IMR-90 (cell line): ENCODE results near the gene CAGE1. TPM values are rescaled to one million over a fixed set of nuclear protein-coding genes. Genes with fewer than 3 reads are reported as not detected.

Experiments used
- ATAC-seq: fragments of 200-7000 bp; cut with Tn5 transposase; 2 replicates; pipeline ENCODE4 v1.9.1; 2020; ENCODE audit warnings: low read depth, mild to moderate bottlenecking, moderate library complexity
- BruUV-seq: library from RNA; stranded (reverse); fragments of 400-500 nt; replicated peaks from 2 replicates; lab custom pipeline; 2021; lab: Mats Ljungman, UMichigan
- CTCF ChIA-PET: fragments of 300-600 bp; formaldehyde crosslinking; extraction: SDS; loops from one replicate; lab custom pipeline; 2021; ENCODE audit warnings: antibody characterized with exemption; lab: Yijun Ruan, JAX
- POLR2A ChIA-PET: fragments of 300-600 bp; sonication (Branson Sonifier 250); formaldehyde crosslinking; loops from one replicate; lab custom pipeline; 2022; ENCODE audit warnings: antibody characterized with exemption; ENCODE audit not compliant: unreplicated experiment; lab: Charles Lee
- DNase-seq: peaks from one replicate; pipeline ENCODE4 v3.0.0; 2013
- H2AFZ ChIP-seq: replicated peaks from 2 replicates; pipeline ENCODE3; 2013; ENCODE audit warnings: low read length, mild to moderate bottlenecking; ENCODE audit not compliant: poor library complexity
- H2AK5ac ChIP-seq: 2 replicates; pipeline ENCODE4 v1.6.1; 2013; ENCODE audit warnings: low read depth, low read length, inconsistent platforms
- H2AK9ac ChIP-seq: replicated peaks from 2 replicates; pipeline ENCODE3; 2013; ENCODE audit warnings: mild to moderate bottlenecking, low read depth, low read length, moderate library complexity; ENCODE audit not compliant: poor library complexity
- H2BK120ac ChIP-seq: 2 replicates; pipeline ENCODE4 v1.6.1; 2013; ENCODE audit warnings: low read depth, low read length, inconsistent platforms
- H2BK15ac ChIP-seq: 3 replicates; pipeline ENCODE4 v1.6.1; 2013; ENCODE audit warnings: low read depth, low read length, inconsistent platforms
- H2BK20ac ChIP-seq: 2 replicates; pipeline ENCODE4 v1.6.1; 2013; ENCODE audit warnings: low read depth, mild to moderate bottlenecking, inconsistent platforms, low read length, moderate library complexity
- H2BK5ac ChIP-seq: 2 replicates; pipeline ENCODE4 v1.6.1; 2013; ENCODE audit warnings: mild to moderate bottlenecking, low read depth, low read length, inconsistent platforms; ENCODE audit not compliant: poor library complexity, severe bottlenecking
- H3K14ac ChIP-seq: replicated peaks from 2 replicates; pipeline ENCODE4 v1.6.1; 2013; ENCODE audit warnings: low read depth, low read length, inconsistent platforms
- H3K18ac ChIP-seq: 2 replicates; pipeline ENCODE4 v1.6.1; 2013; ENCODE audit warnings: low read depth, low read length, control low read depth
- H3K23ac ChIP-seq: 2 replicates; pipeline ENCODE4 v1.6.1; 2013; ENCODE audit warnings: low read depth, low read length, inconsistent platforms
- H3K27ac ChIP-seq: 2 replicates; pipeline ENCODE4 v1.5.1; 2013; ENCODE audit warnings: mild to moderate bottlenecking, control low read depth, low read length; ENCODE audit not compliant: insufficient read depth
- H3K27me3 ChIP-seq: 2 replicates; pipeline ENCODE4 v1.6.1; 2013; ENCODE audit warnings: low read length; ENCODE audit not compliant: control insufficient read depth, insufficient read depth
- H3K36me3 ChIP-seq: 2 replicates; pipeline ENCODE4 v1.6.1; 2013; ENCODE audit warnings: low read length, mixed read lengths; ENCODE audit not compliant: control insufficient read depth, insufficient read depth
- H3K4ac ChIP-seq: 2 replicates; pipeline ENCODE4 v1.6.1; 2013; ENCODE audit warnings: low read depth, low read length, inconsistent platforms
- H3K4me1 ChIP-seq: 2 replicates; pipeline ENCODE4 v1.6.1; 2013; ENCODE audit warnings: low read length, mixed read lengths; ENCODE audit not compliant: control insufficient read depth, insufficient read depth
- H3K4me2 ChIP-seq: 2 replicates; pipeline ENCODE4 v1.6.1; 2013; ENCODE audit warnings: low read depth, mild to moderate bottlenecking, control low read depth, low read length, moderate library complexity
- H3K4me3 ChIP-seq: 2 replicates; pipeline ENCODE4 v1.5.1; 2013; ENCODE audit warnings: low read depth, mild to moderate bottlenecking, control low read depth, low read length, moderate library complexity; ENCODE audit not compliant: insufficient read depth
- H3K56ac ChIP-seq: 2 replicates; pipeline ENCODE4 v1.6.1; 2013; ENCODE audit warnings: low read length, inconsistent platforms; ENCODE audit not compliant: insufficient read depth; ENCODE audit errors: extremely low read depth
- H3K79me1 ChIP-seq, 2 experiments: 2 replicates each; pipeline ENCODE4 v1.6.1; 2013; ENCODE audit warnings: low read length in 2 of 2, inconsistent platforms in 1 of 2, low read depth in 1 of 2
- H3K9ac ChIP-seq: 2 replicates; pipeline ENCODE4 v1.6.1; 2013; ENCODE audit warnings: low read depth, low read length, control low read depth
- H3K9me1 ChIP-seq: 2 replicates; pipeline ENCODE4 v1.6.1; 2013; ENCODE audit warnings: low read length, inconsistent platforms; ENCODE audit not compliant: insufficient read depth
- H3K9me3 ChIP-seq: 2 replicates; pipeline ENCODE4 v1.6.1; 2013; ENCODE audit warnings: low read length; ENCODE audit not compliant: control insufficient read depth, insufficient read depth
- H4K20me1 ChIP-seq: 2 replicates; pipeline ENCODE4 v1.6.1; 2013; ENCODE audit warnings: low read length, inconsistent platforms; ENCODE audit not compliant: insufficient read depth
- H4K5ac ChIP-seq: 2 replicates; pipeline ENCODE4 v1.6.1; 2013; ENCODE audit warnings: mild to moderate bottlenecking, low read depth, low read length, control low read depth
- H4K8ac ChIP-seq, 2 experiments: 2 replicates each; pipeline ENCODE4 v1.6.1; 2013; ENCODE audit warnings: low read depth in 2 of 2, low read length in 2 of 2, control low read depth in 1 of 2, inconsistent platforms in 1 of 2
- H4K91ac ChIP-seq: 2 replicates; pipeline ENCODE4 v1.6.1; 2013; ENCODE audit warnings: low read depth, low read length, inconsistent platforms; ENCODE audit not compliant: insufficient read depth
- BHLHE40 ChIP-seq: fragments of 150-350 bp; IDR thresholded peaks from 2 replicates; pipeline ENCODE4 v1.6.1; 2016; ENCODE audit warnings: mild to moderate bottlenecking, low read depth, low read length
- FOS ChIP-seq: fragments of 150-350 bp; IDR thresholded peaks from 2 replicates; pipeline ENCODE4 v1.6.1; 2016; ENCODE audit warnings: low read depth, low read length
- MXI1 ChIP-seq: IDR thresholded peaks from 2 replicates; pipeline ENCODE4 v1.6.1; 2012; ENCODE audit warnings: low read depth, mild to moderate bottlenecking, low read length, moderate library complexity, borderline replicate concordance
- NFE2L2 ChIP-seq: fragments of 150-350 bp; IDR thresholded peaks from 2 replicates; pipeline ENCODE4 v1.6.1; 2016; ENCODE audit warnings: low read depth, mild to moderate bottlenecking, low read length
- RFX5 ChIP-seq: IDR thresholded peaks from 2 replicates; pipeline ENCODE4 v1.8.0; 2012; ENCODE audit warnings: low read depth, mild to moderate bottlenecking, low read length, moderate library complexity
- WGBS, 2 experiments: methylation state at CpG; one replicate each; pipeline versions ENCODE4 v1.1.5 to v1.1.7; 2013; ENCODE audit warnings: missing lambda C conversion rate in 2 of 2; ENCODE audit not compliant: insufficient read length in 1 of 2; ENCODE audit errors: extremely low coverage in 2 of 2; 5-methylcytosine and 5-hydroxymethylcytosine counted together
- dilution Hi-C: fragments of 300-500 bp; cut with HindIII; formaldehyde crosslinking; loops from one replicate; pipeline ENCODE4 v1.14.3; 2018; ENCODE audit warnings: low sequenced_read_pairs; ENCODE audit not compliant: unreplicated experiment
- in situ Hi-C: fragments of 300-500 bp; cut with MboI; formaldehyde crosslinking; loops from 3 replicates; pipeline ENCODE4 v1.14.3; 2019; ENCODE audit warnings: low sequenced_read_pairs, inconsistent platforms, mixed read lengths
- intact Hi-C: fragments of 100-400 bp; cut with micrococcal nuclease; formaldehyde crosslinking; loops from 2 replicates; pipeline ENCODE4 v1.10.0; 2022
- polyA plus RNA-seq, 3 experiments: library from polyadenylated mRNA; depleted of rRNA; stranded (reverse); fragments of >200 nt; gene quantifications; 2 replicates each; pipeline ENCODE4 v1.2.3, GENCODE V29; 2012; ENCODE audit warnings: low replicate concordance in 1 of 3
- total RNA-seq: library from RNA; depleted of rRNA; stranded (reverse); fragments of >200 nt; gene quantifications from 2 replicates; pipeline ENCODE4 v1.2.3, GENCODE V29; 2012

The CAGE1 gene
- total and polyA plus RNA-seq, 2 of the 4 experiments (the other 2 are of a cell fraction), result not detected

DNA sequence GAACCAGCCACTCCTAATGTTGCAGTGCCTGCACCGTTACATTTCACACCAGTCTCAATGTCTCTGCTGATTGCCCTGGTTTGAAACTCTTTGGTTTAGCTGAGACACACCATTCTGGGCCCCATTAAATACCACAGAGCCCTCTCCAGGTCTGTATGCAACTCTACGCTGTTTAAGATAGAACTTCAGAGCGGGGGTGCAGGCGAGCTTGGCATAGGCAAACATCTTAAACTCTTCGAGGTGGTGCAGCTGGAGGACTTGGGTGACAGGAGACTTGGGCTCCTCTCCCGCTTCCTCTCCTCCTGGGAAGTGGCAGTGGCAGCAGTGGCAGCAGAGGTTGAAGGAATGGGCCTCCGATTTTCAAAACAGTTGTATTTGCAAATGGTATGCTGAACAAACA lies 58.1 kb downstream of the CAGE1 start:
- H3K36me3 ChIP-seq, result no peaks in the 10 kb centered on the region
- H3K14ac ChIP-seq, result no peak overlapping the region
- H4K8ac ChIP-seq, result no peak overlapping the region
- no peak overlapping the region for H3K4me3 ChIP-seq
- no peak overlapping the region for H4K5ac ChIP-seq
- H3K9me3 ChIP-seq, result no peaks in the 10 kb centered on the region
- intact Hi-C loops (no loop called here), in situ Hi-C loops (no loop called here), dilution Hi-C loops (no loop called here)
- no peak overlapping the region for H2AK5ac ChIP-seq
- H3K4me2 ChIP-seq, result no peak overlapping the region
- no peak overlapping the region for H3K18ac ChIP-seq
- no peak overlapping the region for H3K4ac ChIP-seq
- WGBS, 2 experiments, result 80% methylated on average over 1 of the region's 7 CpGs; no CpG with 5 or more reads in 1 of the 2 experiments
- ATAC-seq (no peak), DNase-seq (no peak)
- TF ChIP-seq NFE2L2 (no peak), MXI1 (no peak), BHLHE40 (no peak), FOS (no peak), RFX5 (no peak)
- H3K23ac ChIP-seq, result no peak overlapping the region
- H3K27ac ChIP-seq, result no peak overlapping the region
- no peak overlapping the region for H3K9ac ChIP-seq
- peaks cover 2% of the 10 kb centered on the region; the same call in 1 of the 2 replicates for H3K27me3 ChIP-seq
- BruUV-seq, result no TSS peak
- H3K4me1 ChIP-seq, result no peaks in the 10 kb centered on the region
- H2BK120ac ChIP-seq, result no peak overlapping the region
- H3K79me1 ChIP-seq, result no peaks in the 10 kb centered on the region
- no peak overlapping the region for H3K56ac ChIP-seq
- H3K9me1 ChIP-seq, result no peaks in the 10 kb centered on the region
- H4K20me1 ChIP-seq, result no peaks in the 10 kb centered on the region
- POLR2A ChIA-PET, result no interaction called here
- no peak overlapping the region for H2BK20ac ChIP-seq
- CTCF ChIA-PET, result no interaction called here
- H4K91ac ChIP-seq, result no peak overlapping the region
- no peak overlapping the region for H2BK5ac ChIP-seq
- no peak overlapping the region for H2AK9ac ChIP-seq
- no peak overlapping the region for H2BK15ac ChIP-seq
- H2AFZ ChIP-seq, result no peak overlapping the region
